Skin epidermis (tissue), 12 donors: ENCODE data around the gene POLR3E.

Experiments
- H3K27ac ChIP-seq, 21 experiments: fragments of 200-600 bp; sonication (generic) in 11 of 21; one replicate each; pipeline ENCODE4 v1.5.0; 2020; ENCODE audit warnings: mild to moderate bottlenecking in 3 of 21, inconsistent platforms in 2 of 21, moderate library complexity in 2 of 21
- H3K4me3 ChIP-seq, 7 experiments: fragments of 200-600 bp; sonication (generic) in 2 of 7; one replicate each; pipeline ENCODE4 v1.5.0; 2020; ENCODE audit warnings: inconsistent platforms in 2 of 7, mild to moderate bottlenecking in 2 of 7, moderate library complexity in 1 of 7

Gene POLR3E, protein sequence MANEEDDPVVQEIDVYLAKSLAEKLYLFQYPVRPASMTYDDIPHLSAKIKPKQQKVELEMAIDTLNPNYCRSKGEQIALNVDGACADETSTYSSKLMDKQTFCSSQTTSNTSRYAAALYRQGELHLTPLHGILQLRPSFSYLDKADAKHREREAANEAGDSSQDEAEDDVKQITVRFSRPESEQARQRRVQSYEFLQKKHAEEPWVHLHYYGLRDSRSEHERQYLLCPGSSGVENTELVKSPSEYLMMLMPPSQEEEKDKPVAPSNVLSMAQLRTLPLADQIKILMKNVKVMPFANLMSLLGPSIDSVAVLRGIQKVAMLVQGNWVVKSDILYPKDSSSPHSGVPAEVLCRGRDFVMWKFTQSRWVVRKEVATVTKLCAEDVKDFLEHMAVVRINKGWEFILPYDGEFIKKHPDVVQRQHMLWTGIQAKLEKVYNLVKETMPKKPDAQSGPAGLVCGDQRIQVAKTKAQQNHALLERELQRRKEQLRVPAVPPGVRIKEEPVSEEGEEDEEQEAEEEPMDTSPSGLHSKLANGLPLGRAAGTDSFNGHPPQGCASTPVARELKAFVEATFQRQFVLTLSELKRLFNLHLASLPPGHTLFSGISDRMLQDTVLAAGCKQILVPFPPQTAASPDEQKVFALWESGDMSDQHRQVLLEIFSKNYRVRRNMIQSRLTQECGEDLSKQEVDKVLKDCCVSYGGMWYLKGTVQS

DNA sequence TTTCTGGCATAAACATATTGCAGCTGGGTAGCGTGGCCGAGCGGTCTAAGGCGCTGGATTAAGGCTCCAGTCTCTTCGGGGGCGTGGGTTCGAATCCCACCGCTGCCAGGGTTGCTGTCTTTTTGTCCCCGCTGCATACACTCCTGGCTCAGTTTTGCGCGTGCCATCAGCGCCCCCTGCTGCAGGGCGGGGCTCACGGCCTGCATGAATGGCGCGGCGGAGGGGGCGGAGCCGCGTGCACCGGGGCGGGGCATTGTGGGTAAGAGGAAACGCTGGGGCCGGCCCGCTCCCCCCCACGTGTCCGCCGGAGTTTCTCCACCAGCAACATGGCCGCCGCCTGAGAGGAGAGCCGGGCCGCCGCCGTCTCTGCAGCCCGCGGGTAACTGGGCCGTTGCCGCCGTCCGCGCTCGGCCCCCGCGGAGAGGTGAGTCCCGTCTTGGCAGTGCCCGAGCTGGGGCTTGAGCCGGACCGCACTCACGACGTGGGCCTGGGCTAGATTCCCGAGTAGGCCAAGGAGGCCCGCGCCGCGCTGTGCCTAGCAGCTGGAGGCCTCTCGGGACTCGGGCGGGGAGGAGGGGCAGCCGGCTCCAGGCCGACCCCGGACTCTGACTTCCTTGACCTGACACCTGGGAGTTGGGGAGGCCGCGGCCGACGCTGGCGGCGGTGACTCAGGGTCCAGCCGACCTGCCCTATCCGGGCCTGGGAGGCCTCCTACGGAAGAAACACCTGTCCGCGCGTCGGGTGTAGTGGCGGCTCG lies at the start of gene POLR3E:
TSS of gene POLR3E (plus strand) at position 296 of the 757 bp plus-strand sequence. CDS start 5,560 bp downstream, outside the sequence.
- H3K4me3 ChIP-seq = peak within 1 kb of the TSS; percentile 77 to 99 (median 91)
- H3K27ac ChIP-seq = peak within 1 kb of the TSS; percentile 78 to 100 (median 91)

DNA sequence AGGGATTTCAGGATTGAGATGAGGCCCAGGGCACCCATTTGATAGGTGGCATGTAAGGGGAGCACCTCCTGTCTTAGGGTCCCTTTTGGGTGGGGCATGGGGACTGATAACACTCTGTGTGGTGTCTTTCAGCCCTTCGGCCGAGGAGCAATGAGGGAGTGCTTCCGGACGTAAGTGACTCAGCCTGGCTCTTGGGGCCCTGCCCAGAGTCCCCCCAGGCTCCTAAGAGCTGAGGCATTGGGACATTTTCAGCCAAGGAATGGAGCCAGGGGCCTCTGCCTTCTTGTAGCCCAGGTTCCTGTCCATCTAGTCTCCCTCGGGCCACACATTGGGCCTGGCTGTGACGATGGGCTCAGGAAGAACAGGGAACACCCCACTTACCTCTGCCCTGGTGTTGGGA lies 46.7 kb upstream of the POLR3E start:
- H3K4me3 ChIP-seq = no peak overlapping the region

DNA sequence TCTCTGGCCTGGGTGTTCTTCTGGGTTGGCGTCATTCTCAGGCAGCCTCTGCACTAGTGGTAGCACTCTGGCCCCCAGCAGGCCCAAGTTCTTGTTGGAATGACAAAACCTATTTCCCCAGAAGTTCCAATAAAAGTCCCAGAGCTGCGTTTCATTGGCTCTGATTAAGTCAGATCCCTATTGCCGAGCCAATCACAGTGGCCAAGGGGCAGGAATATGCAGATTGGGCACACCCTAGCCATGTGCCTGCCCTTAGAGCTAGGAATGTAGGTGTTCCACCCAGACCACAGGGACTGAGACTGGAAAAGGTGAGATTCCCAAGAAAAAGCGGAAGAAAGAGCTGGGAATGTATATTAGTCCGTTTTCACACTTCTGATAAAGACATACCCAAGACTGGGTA lies 44.9 kb upstream of the POLR3E start:
- no peak overlapping the region for H3K27ac ChIP-seq
- H3K4me3 ChIP-seq = no peak overlapping the region

More for the DNA sequence above, 46.7 kb upstream of the POLR3E start:
- H3K27ac ChIP-seq = peak overlapping the region in 2 of 21 experiments; percentile 1 to 27

DNA sequence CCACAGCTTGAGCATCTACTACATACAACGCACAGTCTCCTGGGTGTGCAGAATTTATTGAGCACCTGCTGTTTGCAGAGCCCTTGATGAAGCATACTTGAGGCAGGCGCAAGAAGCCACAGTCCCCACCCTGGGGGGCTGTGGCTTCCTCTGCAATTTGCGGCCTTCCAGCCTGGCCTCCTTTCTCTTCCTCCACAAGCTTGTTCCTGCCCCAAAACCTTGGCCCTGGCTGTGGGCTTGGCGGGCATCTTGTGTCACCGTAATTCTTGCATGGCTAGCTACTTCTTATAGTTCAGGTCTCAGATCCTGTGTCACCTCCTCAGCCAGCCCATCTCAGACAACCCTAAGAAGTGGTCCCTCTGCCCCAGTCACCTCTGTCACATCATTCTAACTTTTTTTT lies 43.9 kb upstream of the POLR3E start:
- Histone ChIP-seq H3K27ac (no peak overlapping the region), H3K4me3 (no peak overlapping the region)

DNA sequence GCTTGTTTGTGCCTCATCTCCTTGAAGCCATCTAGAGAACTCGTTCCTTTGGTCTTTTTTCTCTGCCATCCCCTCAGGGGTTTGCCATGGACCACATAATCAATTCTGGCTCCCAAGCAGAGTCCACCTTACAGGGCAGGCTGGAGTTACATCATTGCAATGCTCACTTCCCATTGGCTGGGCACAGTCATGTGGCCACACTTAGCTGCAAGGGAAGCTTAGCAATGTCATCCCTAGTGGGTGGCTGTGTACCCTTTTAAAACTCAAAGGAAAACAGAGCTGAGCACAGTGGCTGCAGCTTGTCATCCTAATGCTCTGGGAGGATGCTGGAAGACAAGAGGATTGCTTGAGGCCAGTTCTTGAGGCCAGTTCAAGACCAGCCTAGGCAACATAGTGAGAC lies 41.9 kb upstream of the POLR3E start:
- Histone ChIP-seq H3K27ac (no peak overlapping the region), H3K4me3 (no peak overlapping the region)

DNA sequence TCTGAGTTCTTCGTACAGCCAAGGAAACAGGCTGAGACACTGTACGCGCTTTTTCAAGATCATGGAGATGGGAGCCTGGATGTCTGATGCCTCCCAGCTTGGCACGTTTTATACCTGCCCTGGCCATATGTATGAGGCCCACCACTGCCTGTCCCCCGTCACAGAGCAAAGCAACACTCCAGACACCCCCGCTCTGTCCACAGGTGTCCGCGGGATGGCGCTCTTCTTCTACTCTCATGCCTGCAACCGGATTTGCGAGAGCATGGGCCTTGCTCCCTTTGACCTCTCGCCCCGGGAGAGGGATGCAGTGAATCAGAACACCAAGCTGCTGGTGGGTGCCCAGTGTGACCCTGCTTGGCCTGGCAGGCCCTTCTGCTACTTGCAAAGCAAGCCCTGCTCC lies 39.8 kb upstream of the POLR3E start:
- no peak overlapping the region for H3K27ac ChIP-seq
- no peak overlapping the region for H3K4me3 ChIP-seq

DNA sequence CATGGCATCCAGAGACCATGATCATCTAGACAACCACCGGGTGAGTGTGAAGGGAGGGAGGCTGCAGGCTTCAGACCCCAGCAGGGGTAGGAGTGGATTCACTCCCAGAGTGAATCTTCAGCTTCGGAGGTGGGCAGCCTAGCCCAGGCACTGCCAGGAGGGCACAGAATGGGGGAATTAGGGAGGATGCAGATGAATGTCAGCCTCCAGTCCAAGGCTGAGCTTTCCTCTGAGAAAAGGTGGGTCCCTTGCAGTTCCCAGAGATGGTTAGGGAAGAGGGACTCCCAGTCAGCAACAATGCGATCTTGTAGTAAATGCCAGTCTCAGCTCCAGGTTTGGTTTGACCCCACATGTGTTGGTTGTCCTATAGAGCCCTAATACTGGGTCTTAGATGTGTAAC lies 36.7 kb upstream of the POLR3E start:
- H3K27ac ChIP-seq = no peak overlapping the region
- H3K4me3 ChIP-seq = no peak overlapping the region

DNA sequence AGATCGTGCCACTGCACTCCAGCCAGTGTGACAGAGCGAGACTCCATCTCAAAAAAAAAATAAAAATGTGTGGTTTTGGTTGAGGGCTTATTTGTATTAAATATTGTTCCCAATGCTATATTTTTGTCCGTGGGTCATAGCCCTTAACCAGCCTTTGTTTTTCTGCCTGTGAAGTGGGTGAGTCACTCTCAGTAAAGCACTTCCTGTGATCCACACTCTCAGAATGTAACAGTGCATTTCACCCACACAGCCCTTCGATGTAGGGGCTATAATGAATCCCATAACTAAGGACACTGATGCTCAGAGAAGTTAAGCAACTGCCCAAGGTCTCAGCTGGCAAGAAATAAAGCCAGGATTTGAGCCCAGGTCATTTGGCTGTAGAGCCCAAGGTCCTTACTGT lies 34.7 kb upstream of the POLR3E start:
- no peak overlapping the region for H3K4me3 ChIP-seq
- H3K27ac ChIP-seq = peak overlapping the region in 1 of 21 experiments; percentile 8

DNA sequence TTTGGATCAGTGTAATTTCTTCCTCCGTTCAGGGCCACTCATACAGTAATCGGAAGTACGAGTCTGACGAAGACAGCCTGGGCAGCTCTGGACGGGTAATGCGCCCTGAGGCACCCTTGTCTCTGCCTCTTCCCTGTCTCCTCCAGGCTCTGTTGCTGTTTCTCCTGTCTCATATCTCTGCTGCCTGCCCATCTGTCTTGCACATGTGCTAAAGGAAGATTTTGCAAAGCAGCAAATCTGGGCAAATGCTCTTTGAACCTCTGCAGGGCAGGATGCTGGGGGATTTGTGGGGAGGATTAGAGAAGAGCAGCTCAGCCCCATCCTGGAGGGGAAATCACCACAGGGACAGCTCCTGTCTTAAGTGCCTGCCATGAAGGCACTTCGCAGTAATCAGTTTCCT lies 32.4 kb upstream of the POLR3E start:
- H3K4me3 ChIP-seq = no peak overlapping the region

DNA sequence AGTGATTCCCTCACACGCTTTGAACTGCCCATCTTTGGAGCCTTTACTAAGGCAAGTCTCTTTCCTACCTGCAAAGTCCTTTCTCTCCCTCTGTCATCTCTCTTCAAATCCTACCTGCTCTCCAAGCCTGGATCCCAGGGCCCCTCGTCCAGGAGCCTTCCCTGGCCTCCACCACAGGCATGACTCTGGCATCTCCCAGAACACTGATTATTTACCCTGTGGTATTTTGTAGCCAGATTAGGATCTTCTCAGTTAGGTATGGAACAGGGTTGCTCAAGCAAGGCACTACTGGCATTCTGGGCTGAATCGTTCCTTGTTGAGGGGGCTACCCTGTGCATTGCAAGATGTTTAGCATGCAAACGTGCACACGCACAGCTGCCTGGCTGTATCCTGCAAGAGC lies 31.9 kb upstream of the POLR3E start:
- H3K27ac ChIP-seq = no peak overlapping the region
- no peak overlapping the region for H3K4me3 ChIP-seq

More for the DNA sequence above, 32.4 kb upstream of the POLR3E start:
- H3K27ac ChIP-seq = peak overlapping the region in 1 of 21 experiments; percentile 0

DNA sequence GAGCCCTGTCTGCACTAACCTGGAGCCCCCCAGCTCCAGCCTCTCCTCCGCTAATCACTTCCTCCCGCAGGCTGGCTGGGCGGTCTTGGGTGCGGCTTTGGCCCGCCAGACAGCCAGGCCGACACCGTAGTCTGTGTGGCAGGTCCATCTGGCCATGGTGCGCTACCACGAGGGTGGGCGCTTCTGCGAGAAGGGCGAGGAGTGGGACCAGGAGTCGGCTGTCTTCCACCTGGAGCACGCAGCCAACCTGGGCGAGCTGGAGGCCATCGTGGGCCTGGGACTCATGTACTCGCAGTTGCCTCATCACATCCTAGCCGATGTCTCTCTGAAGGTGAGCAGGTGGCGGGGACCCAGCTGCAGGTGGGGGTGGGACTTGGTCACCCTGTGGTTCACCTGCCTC lies 30.7 kb upstream of the POLR3E start:
- Histone ChIP-seq H3K4me3 (no peak overlapping the region), H3K27ac (no peak overlapping the region)

DNA sequence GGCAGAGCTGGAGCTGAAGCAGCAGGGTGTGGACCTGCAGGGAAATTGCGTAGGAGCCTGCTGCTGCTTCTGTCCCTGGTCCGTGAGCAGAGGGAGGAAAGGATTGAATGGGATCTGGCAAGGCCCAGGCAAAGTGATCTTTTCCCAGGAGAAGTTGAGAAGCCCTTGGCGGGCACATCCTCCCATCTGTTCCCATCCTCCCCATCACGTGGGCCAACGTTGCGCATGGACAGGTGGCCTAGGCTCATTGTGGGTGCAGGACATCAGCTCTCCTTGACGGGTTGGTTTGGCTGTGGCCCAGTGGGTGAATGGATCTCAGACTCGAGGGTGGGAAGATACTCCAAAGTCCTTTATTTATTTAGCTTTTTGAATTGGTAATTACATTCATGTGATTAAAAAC lies 29.4 kb upstream of the POLR3E start:
- Histone ChIP-seq H3K27ac (no peak overlapping the region), H3K4me3 (no peak overlapping the region)

DNA sequence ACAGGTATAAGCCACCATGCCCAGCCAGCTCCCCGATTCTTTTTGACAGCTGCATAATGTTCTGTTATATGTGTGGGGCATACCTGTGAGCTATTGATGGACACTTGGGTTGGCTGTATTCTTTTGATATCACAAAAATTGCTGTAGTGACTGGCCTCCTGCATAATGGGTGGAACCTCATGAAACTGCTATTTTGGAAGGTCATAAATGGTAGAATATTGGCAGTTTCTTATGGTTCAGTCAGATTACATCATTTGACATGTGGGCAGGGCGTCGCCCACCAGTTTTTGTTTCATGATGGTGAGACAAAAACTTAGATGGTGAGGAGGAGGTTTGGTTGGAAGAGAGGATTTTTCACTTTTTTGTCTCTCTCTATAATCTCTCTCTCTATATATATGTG lies 26.7 kb upstream of the POLR3E start:
- H3K27ac ChIP-seq = no peak overlapping the region
- H3K4me3 ChIP-seq = no peak overlapping the region

DNA sequence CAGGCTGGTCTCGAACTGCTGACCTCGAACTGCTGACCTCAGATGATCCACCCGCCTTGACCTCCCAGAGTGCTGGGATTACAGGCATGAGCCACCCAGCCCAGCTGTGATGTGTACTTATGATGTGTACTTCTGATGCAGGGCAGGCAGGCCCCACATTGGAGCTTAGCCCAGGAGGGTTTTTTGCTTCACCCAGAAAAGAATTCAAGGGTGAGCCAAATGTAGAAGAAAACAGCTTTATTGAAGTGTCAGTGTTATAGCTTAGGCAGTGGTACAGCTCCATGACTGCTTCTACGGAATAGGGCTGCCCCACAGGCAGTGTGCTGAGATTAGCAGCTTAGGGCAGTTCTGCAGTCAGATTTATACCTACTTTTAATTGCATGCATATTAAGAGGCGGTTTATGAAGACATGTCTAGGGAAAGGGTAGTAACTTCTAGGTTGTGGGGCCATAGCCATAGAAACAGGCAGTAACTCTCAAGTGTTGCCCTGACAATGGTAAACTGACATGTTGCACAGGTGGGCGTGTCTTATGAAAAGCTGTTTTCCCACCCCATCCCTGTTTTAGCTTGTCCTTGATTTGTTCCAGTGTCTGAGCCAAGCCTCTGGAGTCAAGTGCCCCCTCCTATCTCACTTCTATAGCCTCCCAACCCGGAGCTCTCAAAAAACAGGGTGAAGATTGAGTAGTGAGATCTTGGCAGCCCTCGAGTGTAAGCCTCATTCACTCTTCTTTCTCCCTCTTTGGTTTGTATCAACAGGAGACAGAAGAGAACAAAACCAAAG lies 24.1 kb upstream of the POLR3E start:
- no peak overlapping the region for H3K4me3 ChIP-seq

DNA sequence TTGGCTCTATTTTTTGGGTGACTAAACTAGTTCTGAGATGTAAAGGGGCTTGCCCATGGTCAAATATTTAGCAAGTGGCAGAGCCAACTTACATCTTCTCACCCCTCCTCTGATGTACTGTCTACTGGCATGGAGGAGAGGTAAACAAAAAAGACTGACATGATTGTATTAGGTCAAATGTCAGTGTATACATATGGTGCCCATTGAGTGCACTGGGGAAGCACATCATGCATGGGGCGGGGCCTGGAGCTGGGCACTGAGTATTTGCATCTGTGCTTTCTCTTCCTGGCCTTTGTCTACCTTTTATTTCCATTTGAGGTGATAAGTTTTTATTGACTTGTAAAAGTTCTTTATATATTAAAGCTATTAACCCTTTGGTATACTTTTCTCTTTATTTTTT lies 22.3 kb upstream of the POLR3E start:
- Histone ChIP-seq H3K27ac (no peak overlapping the region), H3K4me3 (no peak overlapping the region)

More for the DNA sequence above, 24.1 kb upstream of the POLR3E start:
- H3K27ac ChIP-seq = no peak overlapping the region

DNA sequence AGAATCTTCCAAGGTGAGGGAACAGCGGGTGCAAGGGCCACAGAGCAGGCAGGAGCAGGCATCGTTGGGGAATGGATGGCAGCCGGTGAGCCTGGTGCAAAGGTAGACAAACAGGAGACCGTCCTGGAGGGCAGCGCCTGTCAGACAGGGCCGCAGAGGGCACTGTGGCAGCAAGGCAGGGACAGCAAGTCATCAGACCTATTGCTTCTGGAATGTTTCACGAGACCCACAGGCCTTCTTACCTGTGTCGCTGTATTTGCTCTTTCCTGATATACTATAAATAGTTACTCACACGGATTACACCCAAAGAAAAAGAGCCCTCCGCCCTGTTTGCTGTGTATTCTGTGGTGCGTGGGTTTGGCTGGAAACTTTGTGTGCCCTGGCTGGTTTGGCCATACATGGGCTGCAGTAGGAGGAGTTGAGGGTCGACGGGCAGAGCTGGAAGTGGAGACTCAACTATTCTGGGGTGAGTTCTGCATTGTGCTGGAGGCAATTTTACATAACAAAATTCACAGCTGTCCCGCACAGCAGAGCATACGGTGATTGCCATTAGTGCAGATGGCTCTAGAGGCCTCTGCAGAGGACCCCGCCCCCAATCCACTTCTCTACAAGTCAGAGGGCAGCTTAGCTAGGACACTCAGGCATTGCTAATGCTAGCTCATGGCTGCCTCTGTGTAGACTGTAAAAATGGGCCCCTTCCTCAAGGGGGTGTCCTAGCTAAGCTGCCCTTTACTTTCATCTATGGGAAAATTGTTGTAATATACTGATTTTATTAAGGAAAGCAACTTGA lies 18.6 kb upstream of the POLR3E start:
- no peak overlapping the region for H3K27ac ChIP-seq

DNA sequence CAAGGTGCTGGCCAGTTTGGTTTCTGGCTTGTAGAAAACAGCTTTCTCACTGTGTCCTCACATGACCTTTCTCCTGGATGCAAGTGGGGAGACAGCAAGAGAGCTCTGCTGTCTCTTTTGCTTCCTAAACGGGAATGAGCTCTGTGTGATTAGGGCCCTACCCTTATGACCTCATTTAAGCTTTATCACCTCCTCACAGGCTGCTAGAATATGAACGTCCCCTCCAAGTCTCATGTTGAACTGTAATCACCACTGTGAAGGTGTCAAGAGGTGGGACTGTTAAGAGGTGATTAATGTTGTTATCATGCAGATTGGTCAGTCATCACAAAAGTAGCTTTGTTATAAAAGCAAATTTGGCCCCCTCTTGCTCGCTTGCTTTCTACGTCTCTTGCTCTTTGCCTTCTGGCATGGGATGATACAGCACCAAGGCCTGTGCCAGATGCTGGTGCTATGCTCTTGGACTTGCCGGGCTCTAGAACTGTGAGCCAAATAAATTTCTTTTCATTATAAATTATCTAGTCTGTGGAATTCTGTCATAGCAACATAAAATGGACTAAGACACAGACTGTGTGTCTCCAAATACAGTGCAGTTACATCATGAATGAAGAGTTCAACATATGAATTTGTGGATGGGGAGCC lies 14.8 kb upstream of the POLR3E start:
- H3K27ac ChIP-seq = no peak overlapping the region
- no peak overlapping the region for H3K4me3 ChIP-seq

More for the DNA sequence above, 18.6 kb upstream of the POLR3E start:
- no peak overlapping the region for H3K4me3 ChIP-seq

DNA sequence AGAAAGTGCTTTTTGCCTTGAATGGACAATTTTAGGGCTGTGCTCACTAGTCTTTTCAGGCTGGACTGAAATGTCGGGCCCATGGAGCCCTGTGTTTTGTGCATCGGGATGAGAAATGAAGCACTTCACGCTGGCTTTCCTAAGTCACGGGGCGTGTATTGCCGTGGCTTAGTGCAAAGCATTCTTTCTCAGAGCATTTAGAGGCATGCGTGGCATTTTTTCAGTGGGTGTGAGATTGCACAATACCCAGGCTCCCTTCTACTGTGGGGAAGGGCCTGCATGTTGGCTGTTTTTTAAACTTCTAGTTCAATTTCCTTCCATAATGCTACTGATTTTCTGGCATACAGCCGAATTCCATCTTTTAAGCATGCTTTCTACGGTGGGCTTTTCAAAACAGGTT lies 12.6 kb upstream of the POLR3E start:
- no peak overlapping the region for H3K27ac ChIP-seq
- H3K4me3 ChIP-seq = no peak overlapping the region
